CD4-positive, CD25-positive, alpha-beta regulatory T cell (primary cell): ENCODE measurements around the gene CEP152. TPM values are rescaled to one million over a fixed set of nuclear protein-coding genes. Genes with fewer than 3 reads are reported as not detected.

Experiments used
- ATAC-seq, 2 donors: fragments of 150-1000 bp; cut with Tn5 transposase; one replicate each; pipeline ENCODE4 v1.10.0; 2021; ENCODE audit warnings: low read depth in 2 of 2, moderate number of reproducible peaks in 2 of 2, moderate library complexity in 1 of 2
- DNase-seq, 3 donors: peaks; one replicate each; pipeline versions ENCODE4 v3.0.0 to v3.0.0-alpha.2; 2012 to 2022; ENCODE audit warnings: mixed read lengths in 1 of 3
- H3K27ac ChIP-seq: one replicate; pipeline ENCODE4 v1.7.0; 2013; ENCODE audit warnings: mild to moderate bottlenecking, low read length; ENCODE audit not compliant: insufficient read depth, poor library complexity, severe bottlenecking
- H3K27me3 ChIP-seq: one replicate; pipeline ENCODE4 v1.7.0; 2013; ENCODE audit warnings: low read length; ENCODE audit not compliant: control insufficient read depth, insufficient read depth
- H3K36me3 ChIP-seq: one replicate; pipeline ENCODE4 v1.7.0; 2013; ENCODE audit warnings: mild to moderate bottlenecking, low read length, moderate library complexity; ENCODE audit not compliant: control insufficient read depth, insufficient read depth
- H3K4me1 ChIP-seq: 2 replicates; pipeline ENCODE4 v1.7.0; 2013; ENCODE audit warnings: mild to moderate bottlenecking, low read length; ENCODE audit not compliant: insufficient read depth, control insufficient read depth, poor library complexity, severe bottlenecking
- H3K4me3 ChIP-seq: one replicate; pipeline ENCODE4 v1.7.0; 2013; ENCODE audit warnings: low read depth, mild to moderate bottlenecking, low read length, moderate library complexity
- H3K9me3 ChIP-seq, 2 experiments: 1 replicate in 1 of 2; 2 replicates in 1 of 2; pipeline ENCODE4 v1.7.0; 2013; ENCODE audit warnings: low read length in 2 of 2, mild to moderate bottlenecking in 1 of 2, moderate library complexity in 1 of 2; ENCODE audit not compliant: control insufficient read depth in 2 of 2
- H3K27ac Mint-ChIP-seq, 3 donors: one replicate each; pipeline ENCODE4 v1.8.0; 2020 to 2022; ENCODE audit warnings: mild to moderate bottlenecking in 3 of 3, mixed read lengths in 3 of 3, moderate library complexity in 2 of 3
- H3K27me3 Mint-ChIP-seq: one replicate; pipeline ENCODE4 v1.8.0; 2022; ENCODE audit warnings: mild to moderate bottlenecking, mixed read lengths
- H3K36me3 Mint-ChIP-seq: one replicate; pipeline ENCODE4 v1.8.0; 2020; ENCODE audit warnings: mixed read lengths
- H3K4me1 Mint-ChIP-seq, 4 donors: one replicate each; pipeline ENCODE4 v1.8.0; 2020 to 2022; ENCODE audit warnings: mixed read lengths in 4 of 4, mild to moderate bottlenecking in 1 of 4
- H3K4me3 Mint-ChIP-seq, 4 donors: one replicate each; pipeline ENCODE4 v1.8.0; 2020 to 2022; ENCODE audit warnings: mild to moderate bottlenecking in 4 of 4, mixed read lengths in 4 of 4, moderate library complexity in 3 of 4
- H3K9me3 Mint-ChIP-seq, 7 donors: one replicate each; pipeline ENCODE4 v1.8.0; 2020 to 2022; ENCODE audit warnings: mixed read lengths in 7 of 7, mild to moderate bottlenecking in 3 of 7, moderate library complexity in 2 of 7
- polyA plus RNA-seq, 4 donors: library from polyadenylated mRNA; unstranded; fragments of 300-500 nt; fragmentation: Illumina TruSeq; gene quantifications; one replicate each; pipeline ENCODE4 v1.2.3, GENCODE V29; 2021
- total RNA-seq: library from RNA; stranded (reverse); gene quantifications from one replicate; pipeline ENCODE4 v1.2.3, GENCODE V29; 2022

The CEP152 gene
- total and polyA plus RNA-seq, 5 donors from 2014 or later, result 3.4 to 15.8 (median 4.0) TPM

GRCh38 chr15:48723969-48724368, 86.9 kb downstream of the CEP152 start:
- Histone ChIP-seq H3K9me3 (no peaks in the 10 kb centered on the region), H3K4me1 (no peaks in the 10 kb centered on the region), H3K36me3 (no peaks in the 10 kb centered on the region), H3K27me3 (no peaks in the 10 kb centered on the region), H3K27ac (no peak overlapping the region), H3K4me3 (no peak overlapping the region)
- Mint-ChIP-seq H3K4me1 (no peaks in the 10 kb centered on the region), H3K36me3 (peaks cover 17% of the 10 kb centered on the region), H3K9me3 (peaks cover 0 to 2% (median 0%) of the 10 kb centered on the region in 7 donors), H3K27me3 (no peaks in the 10 kb centered on the region), H3K4me3 (no peak overlapping the region), H3K27ac (no peak overlapping the region)
- no peak for ATAC-seq
- DNase-seq, result no peak

- Histone ChIP-seq H3K36me3 (no peaks in the 10 kb centered on the region), H3K27ac (no peak overlapping the region), H3K4me1 (no peaks in the 10 kb centered on the region), H3K4me3 (no peak overlapping the region), H3K9me3 (no peaks in the 10 kb centered on the region), H3K27me3 (no peaks in the 10 kb centered on the region)
- H3K4me1 Mint-ChIP-seq, result no peaks in the 10 kb centered on the region
- H3K27me3 Mint-ChIP-seq, result no peaks in the 10 kb centered on the region
- H3K27ac Mint-ChIP-seq, result no peak overlapping the region
- H3K4me3 Mint-ChIP-seq, result no peak overlapping the region
- ATAC-seq, result no peak
- no peak for DNase-seq
- H3K9me3 Mint-ChIP-seq, result peaks cover 0 to 1% (median 0%) of the 10 kb centered on the region in 7 donors
- H3K36me3 Mint-ChIP-seq, result peaks cover 10% of the 10 kb centered on the region
These were observed 87.9 kb downstream of the CEP152 start for GRCh38 chr15:48722764-48723661.

GRCh38 chr15:48721061-48721810, 89.6 kb downstream of the CEP152 start:
- ATAC-seq, result no peak
- Mint-ChIP-seq H3K4me1 (no peaks in the 10 kb centered on the region), H3K27me3 (no peaks in the 10 kb centered on the region), H3K4me3 (no peak overlapping the region), H3K9me3 (peaks cover 0 to 8% (median 0%) of the 10 kb centered on the region in 7 donors), H3K27ac (no peak overlapping the region), H3K36me3 (peaks cover 4% of the 10 kb centered on the region)
- Histone ChIP-seq H3K27me3 (no peaks in the 10 kb centered on the region), H3K36me3 (no peaks in the 10 kb centered on the region), H3K27ac (no peak overlapping the region), H3K4me3 (no peak overlapping the region), H3K9me3 (peaks cover 0 to 1% of the 10 kb centered on the region in 2 experiments), H3K4me1 (no peaks in the 10 kb centered on the region)
- DNase-seq, result no peak

- H3K27ac ChIP-seq, result no peak overlapping the region
- no peaks in the 10 kb centered on the region for H3K27me3 Mint-ChIP-seq
- no peaks in the 10 kb centered on the region for H3K36me3 ChIP-seq
- H3K4me1 ChIP-seq, result no peaks in the 10 kb centered on the region
- no peak overlapping the region for H3K4me3 Mint-ChIP-seq
- no peak overlapping the region for H3K27ac Mint-ChIP-seq
- no peaks in the 10 kb centered on the region for H3K4me1 Mint-ChIP-seq
- no peak for DNase-seq
- H3K27me3 ChIP-seq, result no peaks in the 10 kb centered on the region
- ATAC-seq, result no peak
- H3K4me3 ChIP-seq, result no peak overlapping the region
- peaks cover 5% of the 10 kb centered on the region for H3K36me3 Mint-ChIP-seq
- peaks cover 3 to 5% of the 10 kb centered on the region in 2 experiments for H3K9me3 ChIP-seq
- H3K9me3 Mint-ChIP-seq, result peaks cover 0 to 14% (median 1%) of the 10 kb centered on the region in 7 donors
These were observed 90.2 kb downstream of the CEP152 start for GRCh38 chr15:48720646-48721045.

GRCh38 chr15:48719668-48720067, 91.2 kb downstream of the CEP152 start:
- H3K9me3 ChIP-seq, result peaks cover 3 to 7% of the 10 kb centered on the region in 2 experiments
- no peaks in the 10 kb centered on the region for H3K27me3 Mint-ChIP-seq
- peak overlapping the region in 1 of 3 donors; percentile 22 for H3K27ac Mint-ChIP-seq
- H3K4me1 Mint-ChIP-seq, result no peaks in the 10 kb centered on the region
- no peaks in the 10 kb centered on the region for H3K27me3 ChIP-seq
- DNase-seq (no peak), ATAC-seq (no peak)
- no peak overlapping the region for H3K27ac ChIP-seq
- no peaks in the 10 kb centered on the region for H3K4me1 ChIP-seq
- no peaks in the 10 kb centered on the region for H3K36me3 ChIP-seq
- H3K36me3 Mint-ChIP-seq, result peaks cover 5% of the 10 kb centered on the region
- H3K9me3 Mint-ChIP-seq, result peaks cover 0 to 18% (median 2%) of the 10 kb centered on the region in 7 donors
- H3K4me3 ChIP-seq, result no peak overlapping the region
- no peak overlapping the region for H3K4me3 Mint-ChIP-seq

GRCh38 chr15:48718646-48719045, 92.2 kb downstream of the CEP152 start:
- Histone ChIP-seq H3K4me1 (no peaks in the 10 kb centered on the region), H3K9me3 (peaks cover 3 to 7% of the 10 kb centered on the region in 2 experiments), H3K27ac (no peak overlapping the region), H3K4me3 (no peak overlapping the region), H3K27me3 (no peaks in the 10 kb centered on the region), H3K36me3 (no peaks in the 10 kb centered on the region)
- Mint-ChIP-seq H3K4me3 (no peak overlapping the region), H3K9me3 (peaks cover 0 to 18% (median 3%) of the 10 kb centered on the region in 7 donors), H3K27me3 (no peaks in the 10 kb centered on the region), H3K4me1 (no peaks in the 10 kb centered on the region), H3K27ac (no peak overlapping the region), H3K36me3 (peaks cover 5% of the 10 kb centered on the region)
- ATAC-seq, result no peak
- DNase-seq, result no peak

GRCh38 chr15:48717458-48717857, 93.4 kb downstream of the CEP152 start:
- Histone ChIP-seq H3K27ac (no peak overlapping the region), H3K4me3 (no peak overlapping the region), H3K9me3 (peaks cover 3 to 7% of the 10 kb centered on the region in 2 experiments), H3K4me1 (no peaks in the 10 kb centered on the region), H3K36me3 (no peaks in the 10 kb centered on the region), H3K27me3 (no peaks in the 10 kb centered on the region)
- Mint-ChIP-seq H3K4me1 (no peaks in the 10 kb centered on the region), H3K9me3 (peaks cover 0 to 18% (median 3%) of the 10 kb centered on the region in 7 donors), H3K27me3 (no peaks in the 10 kb centered on the region), H3K27ac (no peak overlapping the region), H3K36me3 (peaks cover 5% of the 10 kb centered on the region), H3K4me3 (no peak overlapping the region)
- ATAC-seq, result no peak
- no peak for DNase-seq
